OCI-LY1 (cell line): ENCODE data around the gene BRD3OS.

Source experiments
- EZH2 ChIP-seq: fragments of 200-600 bp; sonication (generic), shearing (Covaris generic); IDR thresholded peaks from 2 replicates; pipeline ENCODE4 v1.8.0; 2017; ENCODE audit warnings: borderline replicate concordance, mixed run types, mild to moderate bottlenecking, antibody characterized with exemption, low read length, moderate library complexity, mixed read lengths
- TF ChIP-seq, protein P1 (sequence below): fragments of 200-600 bp; sonication (generic), shearing (Covaris generic); IDR thresholded peaks from 2 replicates; pipeline ENCODE4 v1.5.1; 2017; ENCODE audit warnings: mild to moderate bottlenecking, antibody characterized with exemption, low read length, moderate library complexity, mixed read lengths

DNA sequence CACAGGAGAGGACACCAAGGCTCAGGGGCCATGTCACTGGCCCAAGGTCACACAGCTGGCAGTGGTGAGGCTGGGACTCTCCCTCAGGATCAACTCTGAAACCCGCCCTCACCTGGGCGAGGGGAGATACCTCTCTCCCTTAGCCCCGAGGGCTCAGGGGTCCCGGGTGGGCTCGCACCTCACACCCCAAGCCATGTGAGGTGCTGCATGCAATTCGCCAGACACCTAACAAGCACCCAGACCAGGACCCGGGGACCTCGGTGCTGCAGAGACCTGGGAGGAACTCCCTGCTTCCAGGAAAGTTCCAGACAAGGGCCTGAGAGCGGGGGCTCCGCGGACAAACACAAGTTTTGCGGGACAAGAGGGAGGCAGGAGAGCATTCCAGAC is 23.3 kb downstream of the BRD3OS start:
- TF ChIP-seq, protein P1, sequence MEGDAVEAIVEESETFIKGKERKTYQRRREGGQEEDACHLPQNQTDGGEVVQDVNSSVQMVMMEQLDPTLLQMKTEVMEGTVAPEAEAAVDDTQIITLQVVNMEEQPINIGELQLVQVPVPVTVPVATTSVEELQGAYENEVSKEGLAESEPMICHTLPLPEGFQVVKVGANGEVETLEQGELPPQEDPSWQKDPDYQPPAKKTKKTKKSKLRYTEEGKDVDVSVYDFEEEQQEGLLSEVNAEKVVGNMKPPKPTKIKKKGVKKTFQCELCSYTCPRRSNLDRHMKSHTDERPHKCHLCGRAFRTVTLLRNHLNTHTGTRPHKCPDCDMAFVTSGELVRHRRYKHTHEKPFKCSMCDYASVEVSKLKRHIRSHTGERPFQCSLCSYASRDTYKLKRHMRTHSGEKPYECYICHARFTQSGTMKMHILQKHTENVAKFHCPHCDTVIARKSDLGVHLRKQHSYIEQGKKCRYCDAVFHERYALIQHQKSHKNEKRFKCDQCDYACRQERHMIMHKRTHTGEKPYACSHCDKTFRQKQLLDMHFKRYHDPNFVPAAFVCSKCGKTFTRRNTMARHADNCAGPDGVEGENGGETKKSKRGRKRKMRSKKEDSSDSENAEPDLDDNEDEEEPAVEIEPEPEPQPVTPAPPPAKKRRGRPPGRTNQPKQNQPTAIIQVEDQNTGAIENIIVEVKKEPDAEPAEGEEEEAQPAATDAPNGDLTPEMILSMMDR, result no peak
- no peak for TF ChIP-seq EZH2
